K562 (cell line): ENCODE measurements around the gene USP7. TPM values are rescaled to one million over a fixed set of nuclear protein-coding genes. Genes with fewer than 3 reads are reported as not detected.

Experiments used
- ATAC-seq: fragments of 200-7000 bp; cut with Tn5 transposase; 3 replicates; pipeline ENCODE4 v1.9.1; 2020; ENCODE audit warnings: moderate library complexity
- BruUV-seq: library from RNA; stranded (reverse); fragments of 400-500 nt; replicated peaks from 2 replicates; lab custom pipeline; 2021; lab: Mats Ljungman, UMichigan
- CTCF ChIA-PET: fragments of 300-600 bp; formaldehyde crosslinking; extraction: SDS; loops from one replicate; lab custom pipeline; 2021; ENCODE audit warnings: low intra/inter-chr PET ratio; lab: Yijun Ruan, JAX
- POLR2A ChIA-PET: fragments of 300-600, 350-650 bp; sonication (Branson Sonifier 250); formaldehyde crosslinking; extraction: SDS; loops from one replicate; lab custom pipeline; 2021; ENCODE audit warnings: antibody characterized with exemption, inconsistent platforms; lab: Yijun Ruan, JAX
- DNase-seq, 4 experiments: peaks; one replicate each; pipeline versions ENCODE4 v3.0.0 to v3.0.0-alpha.2; 2011 to 2018; ENCODE audit warnings: low spot score in 3 of 4, mixed read lengths in 3 of 4; ENCODE audit errors: extremely low read depth in 1 of 4
- FAIRE-seq: peaks from 2 replicates; lab custom pipeline; 2011; peaks lifted over from hg19 to GRCh38; lab: Jason Lieb, UNC
- H2AFZ ChIP-seq: 2 replicates; pipeline ENCODE4 v1.6.0; 2011; ENCODE audit warnings: low read depth, low read length, control low read depth, inconsistent platforms
- H3K27ac ChIP-seq: fragments of 200-600 bp; 3 replicates; pipeline ENCODE4 v1.8.0; 2011; ENCODE audit warnings: low read depth, mild to moderate bottlenecking, control low read depth, inconsistent platforms, low read length, moderate library complexity, mixed read lengths; ENCODE audit errors: extremely low read depth
- H3K27me3 ChIP-seq, 2 experiments: fragments of 300-600 bp in 1 of 2; 2 replicates in 1 of 2; 3 replicates in 1 of 2; pipeline versions ENCODE4 v1.6.0 to v1.8.0; 2011; ENCODE audit warnings: inconsistent platforms in 2 of 2, low read length in 2 of 2, mild to moderate bottlenecking in 1 of 2, mixed read lengths in 1 of 2, moderate library complexity in 1 of 2; ENCODE audit not compliant: control insufficient read depth in 2 of 2, insufficient read depth in 2 of 2
- H3K36me3 ChIP-seq: fragments of 300-600 bp; 3 replicates; pipeline ENCODE4 v1.8.0; 2011; ENCODE audit warnings: mild to moderate bottlenecking, low read length, inconsistent platforms; ENCODE audit not compliant: control insufficient read depth, insufficient read depth
- H3K4me1 ChIP-seq, 2 experiments: fragments of 200-600 bp in 1 of 2; replicated peaks in 1 of 2; 2 replicates in 1 of 2; 3 replicates in 1 of 2; pipeline versions ENCODE4 v1.5.1 to v1.8.0; 2011; ENCODE audit warnings: inconsistent platforms in 2 of 2, low read length in 2 of 2, mild to moderate bottlenecking in 1 of 2, mixed read lengths in 1 of 2, moderate library complexity in 1 of 2; ENCODE audit not compliant: control insufficient read depth in 2 of 2, insufficient read depth in 2 of 2
- H3K4me2 ChIP-seq: 2 replicates; pipeline ENCODE4 v1.6.1; 2011; ENCODE audit warnings: low read length, control low read depth, inconsistent platforms, mixed read lengths; ENCODE audit not compliant: insufficient read depth
- H3K4me3 ChIP-seq: fragments of 200-600 bp; sonication (generic), shearing (Covaris generic); 2 replicates; pipeline ENCODE4 v1.5.1; 2016; ENCODE audit warnings: control low read depth, inconsistent platforms
- H3K79me2 ChIP-seq: fragments of 200-600 bp; 3 replicates; pipeline ENCODE4 v1.8.0; 2011; ENCODE audit warnings: low read length, inconsistent platforms; ENCODE audit not compliant: control insufficient read depth, insufficient read depth
- H3K9ac ChIP-seq, 2 experiments: 2 replicates each; pipeline versions ENCODE4 v1.6.0 to v1.6.1; 2011; ENCODE audit warnings: low read depth in 2 of 2, low read length in 2 of 2, control low read depth in 1 of 2, inconsistent platforms in 1 of 2, mild to moderate bottlenecking in 1 of 2, mixed read lengths in 1 of 2; ENCODE audit not compliant: insufficient read depth in 1 of 2
- H3K9me1 ChIP-seq: one replicate; pipeline ENCODE4 v1.6.0; 2011; ENCODE audit warnings: inconsistent platforms, mild to moderate bottlenecking, low read length, moderate library complexity; ENCODE audit not compliant: control insufficient read depth, insufficient read depth
- H3K9me3 ChIP-seq: replicated peaks from 2 replicates; pipeline ENCODE4 v1.5.1; 2011; ENCODE audit warnings: low read depth, low read length, inconsistent platforms; ENCODE audit not compliant: control insufficient read depth, insufficient read depth
- H4K20me1 ChIP-seq: replicated peaks from 2 replicates; pipeline ENCODE4 v1.6.1; 2011; ENCODE audit warnings: low read length, inconsistent platforms, mixed read lengths; ENCODE audit not compliant: control insufficient read depth, insufficient read depth
- CBX1 ChIP-seq: sonication (generic); IDR thresholded peaks from 2 replicates; pipeline ENCODE4 v1.6.1; 2016; ENCODE audit warnings: antibody characterized with exemption, low read depth, mild to moderate bottlenecking
- CREM ChIP-seq: IDR thresholded peaks from 2 replicates; pipeline ENCODE4 v1.6.1; 2014; ENCODE audit warnings: antibody characterized with exemption, low read depth
- FOXK2 ChIP-seq, 2 experiments: fragments of 450-650 bp; IDR thresholded peaks in 1 of 2; conservative IDR thresholded peaks in 1 of 2; 2 replicates each; pipeline ENCODE4 v1.6.1; 2016; ENCODE audit warnings: low read depth in 2 of 2, mild to moderate bottlenecking in 1 of 2
- FOXP4 ChIP-seq: sonication (generic); formaldehyde crosslinking; IDR thresholded peaks from 2 replicates; pipeline ENCODE4 v1.8.0; 2022; ENCODE audit warnings: mild to moderate bottlenecking, missing genetic modification reagents, borderline replicate concordance
- GABPA ChIP-seq: fragments of 200-800 bp; sonication (Bioruptor generic); conservative IDR thresholded peaks from 2 replicates; pipeline ENCODE4 v1.6.1; 2016; ENCODE audit warnings: low read depth, missing genetic modification characterization, missing compliant biosample characterization
- HDAC1 ChIP-seq, 2 experiments: fragments of 450-650 bp; IDR thresholded peaks; 2 replicates each; pipeline ENCODE4 v1.6.1; 2016 to 2017; ENCODE audit warnings: inconsistent platforms in 1 of 2, mild to moderate bottlenecking in 1 of 2, moderate library complexity in 1 of 2
- HES1 ChIP-seq: fragments of 450-650 bp; IDR thresholded peaks from 2 replicates; pipeline ENCODE4 v1.6.1; 2016; ENCODE audit warnings: low read depth, mild to moderate bottlenecking, moderate library complexity
- MTA3 ChIP-seq: fragments of 450-650 bp; formaldehyde crosslinking; IDR thresholded peaks from 2 replicates; pipeline ENCODE4 v1.6.1; 2017; ENCODE audit warnings: mild to moderate bottlenecking, borderline replicate concordance
- NR4A1 ChIP-seq, 2 experiments: fragments of 250-450 bp in 1 of 2; fragments of 450-650 bp in 1 of 2; sonication (Bioruptor Pico) in 1 of 2; IDR thresholded peaks; 2 replicates each; pipeline versions ENCODE4 v1.4.0 to v1.6.1; 2016 to 2020; ENCODE audit warnings: mild to moderate bottlenecking in 2 of 2, missing compliant biosample characterization in 1 of 2, missing genetic modification characterization in 1 of 2, moderate library complexity in 1 of 2
- TBP ChIP-seq: optimal IDR thresholded peaks from 2 replicates; pipeline ENCODE3; 2011; ENCODE audit warnings: low read depth, low read length, improper control_type of control experiment
- TGIF2 ChIP-seq: sonication (generic); formaldehyde crosslinking; IDR thresholded peaks from 2 replicates; pipeline ENCODE4 v1.8.1; 2022; ENCODE audit warnings: mild to moderate bottlenecking, missing genetic modification reagents, moderate library complexity
- THRAP3 ChIP-seq: fragments of 450-650 bp; IDR thresholded peaks from 2 replicates; pipeline ENCODE4 v1.6.1; 2016; ENCODE audit warnings: mild to moderate bottlenecking, inconsistent platforms, borderline replicate concordance
- ZFP36 ChIP-seq: fragments of 150-350 bp; IDR thresholded peaks from 2 replicates; pipeline ENCODE4 v1.6.1; 2018; ENCODE audit warnings: low read length, low read depth; ENCODE audit not compliant: partially characterized antibody
- ZNF140 ChIP-seq: fragments of 250-450 bp; sonication (Bioruptor Pico); IDR thresholded peaks from 2 replicates; pipeline ENCODE4 v1.8.0; 2021; ENCODE audit warnings: moderate library complexity, mild to moderate bottlenecking, inconsistent platforms
- ZNF165 ChIP-seq: fragments of 250-450 bp; sonication (Bioruptor Pico); IDR thresholded peaks from 2 replicates; pipeline ENCODE4 v1.4.0; 2020; ENCODE audit warnings: borderline replicate concordance
- ZNF232 ChIP-seq: sonication (generic); formaldehyde crosslinking; IDR thresholded peaks from 2 replicates; pipeline ENCODE4 v1.8.0; 2022; ENCODE audit warnings: mild to moderate bottlenecking, missing genetic modification reagents
- ZNF592 ChIP-seq: fragments of 450-650 bp; IDR thresholded peaks from 2 replicates; pipeline ENCODE4 v1.6.1; 2017; ENCODE audit warnings: antibody characterized with exemption, mild to moderate bottlenecking
- WGBS: fragments of 100-300 bp; shearing (Covaris generic); methylation state at CpG from one replicate; pipeline ENCODE4 v1.1.6; 2016; ENCODE audit warnings: low coverage, mixed read lengths; ENCODE audit not compliant: insufficient coverage; ENCODE audit errors: missing lambda C conversion rate; 5-methylcytosine and 5-hydroxymethylcytosine counted together
- in situ Hi-C: fragments of 300-500 bp; cut with MboI; formaldehyde crosslinking; loops from 4 replicates; pipeline ENCODE4 v1.15.0; 2018; ENCODE audit warnings: inconsistent platforms, mixed read lengths
- intact Hi-C: fragments of 100-400 bp; cut with micrococcal nuclease; formaldehyde crosslinking; loops from 2 replicates; pipeline ENCODE4 v1.14.2; 2022
- polyA plus RNA-seq, 8 experiments: library from polyadenylated mRNA; depleted of rRNA in 4 of 8; stranded (reverse) in 5 of 8; unstranded in 3 of 8; fragments of >200 nt; fragmentation: Nextera tagmentation in 2 of 8; fragmentation: Illumina TruSeq in 1 of 8; extraction: Ambion mirVana in 2 of 8; extraction: Trizol in 1 of 8; gene quantifications; 2 replicates each; pipeline versions ENCODE4 v1.2.1 to v1.2.3, GENCODE V29; 2011 to 2014; ENCODE audit warnings: inconsistent platforms in 1 of 8, missing spikeins in 1 of 8
- total RNA-seq, 7 experiments: library from RNA; depleted of rRNA in 6 of 7; stranded (reverse); fragments of >200 nt in 6 of 7; fragmentation: Illumina TruSeq in 2 of 7; extraction: Trizol in 2 of 7; gene quantifications; 2 replicates each; pipeline versions ENCODE4 v1.2.1 to v1.2.3, GENCODE V29; 2011 to 2021; ENCODE audit warnings: low replicate concordance in 1 of 7

Gene USP7
- total and polyA plus RNA-seq, 9 of the 15 experiments (the other 6 are each of a cell fraction or from before 2014, with no cell fraction given): 17.1 to 145 (median 57.9) TPM

- Histone ChIP-seq H3K79me2 (no peaks in the 10 kb centered on the region), H2AFZ (no peak overlapping the region), H3K4me1 (peaks cover 0 to 16% of the 10 kb centered on the region in 2 experiments; a peak in 3 of 5 replicates), H3K27ac (no peak overlapping the region), H3K4me3 (no peak overlapping the region), H3K36me3 (peaks cover 89% of the 10 kb centered on the region; the same call in 2 of the 3 replicates), H3K9me1 (peaks cover 4% of the 10 kb centered on the region), H4K20me1 (peaks cover 10% of the 10 kb centered on the region; the same call in 1 of the 2 replicates), H3K27me3 (no peaks in the 10 kb centered on the region), H3K9me3 (no peaks in the 10 kb centered on the region), H3K4me2 (no peak overlapping the region), H3K9ac (no peak overlapping the region)
- intact Hi-C loops (no loop called here), in situ Hi-C loops (no loop called here)
- TSS peak; percentile 18 for BruUV-seq
- FAIRE-seq (no peak), DNase-seq (no peak), ATAC-seq (no peak)
- 92% methylated on average over 9 of the region's 9 CpGs for WGBS
- POLR2A ChIA-PET: interaction anchor here (1.1 kb wide), 1 partner anchor 17 kb away, joined by 3 read pairs; no protein-coding TSS in a partner anchor
- CTCF ChIA-PET: no interaction called here
- TF ChIP-seq TGIF2 (CRISPR knock-in tag): no peak
- no peak for TF ChIP-seq ZNF232 (CRISPR knock-in tag)
- TF ChIP-seq THRAP3: no peak
- no peak for TF ChIP-seq FOXP4
- no peak for TF ChIP-seq ZNF140
- no peak for TF ChIP-seq NR4A1 (CRISPR knock-in tag; IDR thresholded peaks at IDR 0.05)
- TF ChIP-seq NR4A1 (tag; IDR thresholded peaks at IDR 0.05): no peak
- TF ChIP-seq CBX1: no peak
- TF ChIP-seq FOXK2 (conservative IDR thresholded peaks at IDR 0.05 in 1 of 2, IDR thresholded peaks at IDR 0.05 in 1 of 2; ENCODE audit: low read depth in 2 of 2): no peak
- no peak for TF ChIP-seq ZNF165
- TF ChIP-seq ZNF592: no peak
- TF ChIP-seq GABPA: no peak
- TF ChIP-seq CREM: no peak
- no peak for TF ChIP-seq ZFP36
- TF ChIP-seq HDAC1 (IDR thresholded peaks at IDR 0.05): no peak
- no peak for TF ChIP-seq HES1
- TF ChIP-seq MTA3: no peak
- no peak for TF ChIP-seq TBP
These were observed 70.3 kb downstream of the USP7 start for GRCh38 chr16:8893426-8893825.
